ENCODE data around the gene SOCS3.
"Not testable (repeated sequence)": the region's sequence is repeated elsewhere in the genome, so short reads cannot be mapped to it uniquely, and the experiment has no call there.

SOCS3 gene

DNA sequence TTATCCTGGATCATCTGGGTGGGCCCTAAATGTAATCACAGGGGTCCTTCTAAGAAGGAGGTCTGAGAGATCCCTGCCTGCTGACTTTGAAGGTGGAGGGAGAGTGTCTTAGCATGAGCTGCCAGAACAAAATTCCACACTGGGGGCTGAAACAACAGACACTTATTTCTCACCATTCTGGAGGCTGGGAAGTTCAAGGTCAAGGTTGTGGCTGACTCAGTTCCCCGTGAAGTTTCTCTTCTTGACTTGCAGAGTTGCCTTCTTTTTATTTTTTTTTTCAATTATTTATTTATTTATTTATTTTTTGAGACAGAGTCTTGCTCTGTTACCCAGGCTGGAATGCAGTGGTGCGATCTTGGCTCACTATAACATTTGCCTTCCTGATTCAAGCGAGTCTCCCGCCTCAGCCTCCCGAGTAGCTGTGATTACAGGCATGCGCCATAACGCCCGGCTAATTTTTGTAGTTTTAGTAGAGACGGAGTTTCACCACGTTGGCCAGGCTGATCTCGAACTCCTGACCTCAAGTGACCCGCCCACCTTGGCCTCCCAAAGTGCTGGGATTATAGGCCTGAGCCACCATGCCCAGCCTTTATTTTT, 50.1 kb downstream of the SOCS3 start:
- DNase-seq (ENCODE audit: low read depth, low spot score), result not testable (repeated sequence)

DNA sequence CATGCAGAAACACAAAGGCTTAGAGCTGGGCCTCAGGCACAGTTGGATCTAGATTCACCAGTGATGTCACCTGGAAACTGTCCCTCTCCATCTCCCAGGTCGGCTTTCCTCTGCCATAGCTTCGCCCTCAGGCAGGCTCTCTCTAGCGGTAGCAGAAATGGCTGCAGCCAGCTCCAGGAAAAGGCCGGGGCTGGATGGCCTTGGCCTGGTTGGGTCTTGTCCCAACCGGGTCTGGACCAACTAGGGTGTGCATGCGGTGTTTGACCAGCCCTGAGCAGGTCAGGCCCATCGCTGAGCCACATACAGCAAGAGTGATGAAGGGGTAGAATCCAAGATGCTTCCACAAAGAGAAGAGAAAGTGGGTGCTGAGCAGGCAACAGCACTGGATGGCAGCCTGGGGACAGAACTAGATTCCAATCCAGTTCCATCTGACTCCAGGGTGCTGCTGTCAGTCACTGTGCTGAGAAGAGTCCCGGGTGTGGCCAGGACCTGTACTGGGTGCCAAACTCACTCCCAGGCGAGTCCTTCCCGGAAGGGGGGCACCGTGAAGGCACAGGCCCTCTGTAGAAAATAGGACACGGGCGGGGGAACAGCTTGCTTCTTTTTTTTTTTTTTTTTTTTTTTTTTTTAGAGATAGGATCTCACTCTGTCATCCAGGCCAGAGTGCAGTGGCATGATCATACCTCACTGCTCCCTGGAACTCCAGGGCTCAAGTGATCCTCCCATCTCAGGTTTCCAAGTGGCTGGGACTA, 51.8 kb downstream of the SOCS3 start:
- DNase-seq (ENCODE audit: low read depth, low spot score), result no peak

DNA sequence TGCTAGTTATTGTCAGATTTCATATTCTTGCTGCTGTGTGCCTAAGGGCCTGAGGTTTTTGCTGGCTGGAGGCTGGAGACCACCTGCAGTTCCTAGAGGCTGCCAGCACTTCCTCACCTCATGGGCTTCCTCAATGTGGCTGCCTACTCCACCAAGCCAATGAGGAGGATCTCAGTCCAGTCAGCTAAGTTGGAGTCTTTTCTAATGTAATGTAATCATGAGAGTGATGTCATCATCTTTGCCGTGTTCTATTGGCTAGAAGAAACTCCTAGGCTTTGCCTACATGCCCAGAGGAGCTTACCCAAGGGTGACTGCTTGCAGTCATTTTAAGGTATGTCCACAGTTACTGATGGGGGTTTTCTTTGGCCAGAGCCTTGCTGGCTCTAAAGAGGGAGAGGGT, 53.0 kb downstream of the SOCS3 start:
- DNase-seq (ENCODE audit: low read depth, low spot score), result no peak

All from smooth muscle cell of the brain vasculature (primary cell).